Activated T-helper 17 cell treated with anti-CD3 and anti-CD28 coated beads, Interleukin-2, amount 50 U/mL, for 72 hours (primary cell): Measurements from ENCODE around the gene PLA2G4A. TPM values are rescaled to one million over a fixed set of nuclear protein-coding genes. Genes with fewer than 3 reads are reported as not detected.

ENCODE experiments used
- ATAC-seq: fragments of 150-1000 bp; cut with Tn5 transposase; replicated peaks from 2 replicates; pipeline ENCODE4 v1.10.0; 2021; ENCODE audit warnings: mild to moderate bottlenecking, moderate library complexity
- H3K27ac Mint-ChIP-seq: one replicate; pipeline ENCODE4 v1.8.0; 2022; ENCODE audit warnings: mixed read lengths
- H3K27me3 Mint-ChIP-seq: one replicate; pipeline ENCODE4 v1.8.0; 2022; ENCODE audit warnings: mixed read lengths
- H3K36me3 Mint-ChIP-seq: one replicate; pipeline ENCODE4 v1.8.0; 2022; ENCODE audit warnings: low read depth, mild to moderate bottlenecking, mixed read lengths
- H3K4me1 Mint-ChIP-seq: one replicate; pipeline ENCODE4 v1.8.0; 2022; ENCODE audit warnings: mixed read lengths
- H3K4me3 Mint-ChIP-seq: one replicate; pipeline ENCODE4 v1.8.0; 2022; ENCODE audit warnings: mild to moderate bottlenecking, mixed read lengths
- H3K9me3 Mint-ChIP-seq: one replicate; pipeline ENCODE4 v1.8.0; 2022; ENCODE audit warnings: mixed read lengths
- total RNA-seq, 2 donors: library from RNA; stranded (reverse); gene quantifications; one replicate each; pipeline ENCODE4 v1.2.3, GENCODE V29; 2022

Gene PLA2G4A
- total RNA-seq, 2 donors from 2014 or later = 0.22 to 0.40 TPM

DNA sequence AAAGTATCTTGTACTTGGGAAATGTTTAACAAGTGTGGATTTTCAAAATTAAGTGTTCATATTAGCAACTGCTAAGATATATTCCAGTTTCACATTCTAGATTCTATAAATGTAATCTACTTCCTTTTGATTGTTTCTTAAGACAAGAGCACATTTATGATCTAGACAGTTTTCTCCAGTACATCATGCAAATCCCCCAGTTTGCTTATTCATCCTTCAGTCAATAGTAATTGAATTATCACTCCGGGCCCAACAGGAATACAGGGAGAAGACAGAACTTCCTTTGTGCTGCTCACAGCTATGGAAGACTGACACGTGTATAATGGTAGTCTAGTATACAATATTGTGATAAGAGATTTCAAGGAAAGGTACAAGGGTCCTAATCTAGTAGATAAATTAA is 14.5 kb downstream of the PLA2G4A start:
- Mint-ChIP-seq H3K36me3 (no peaks in the 10 kb centered on the region), H3K4me3 (no peak overlapping the region), H3K4me1 (no peaks in the 10 kb centered on the region), H3K27ac (no peak overlapping the region), H3K9me3 (no peaks in the 10 kb centered on the region), H3K27me3 (peaks cover 13% of the 10 kb centered on the region)
- ATAC-seq = no peak

DNA sequence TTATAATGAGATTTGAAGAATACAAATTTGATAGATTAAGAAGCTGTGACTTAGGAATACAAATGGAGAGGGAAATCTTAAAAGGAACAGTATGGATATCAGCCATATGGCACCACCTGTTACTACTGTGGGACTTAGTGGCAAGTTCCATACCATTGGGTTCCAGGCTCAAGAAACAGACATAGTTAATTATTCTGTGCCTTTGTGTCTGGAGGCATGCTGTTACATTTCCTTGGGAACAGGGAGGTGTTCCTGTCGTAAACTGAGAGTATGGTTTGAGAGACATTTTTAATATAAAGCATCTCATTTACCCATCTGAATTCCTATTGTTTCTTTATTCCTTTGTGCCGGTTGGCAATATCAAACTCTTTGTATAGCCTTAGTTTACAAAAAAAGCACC is 15.2 kb downstream of the PLA2G4A start:
- Mint-ChIP-seq H3K4me3 (no peak overlapping the region), H3K36me3 (no peaks in the 10 kb centered on the region), H3K9me3 (no peaks in the 10 kb centered on the region), H3K4me1 (no peaks in the 10 kb centered on the region), H3K27ac (no peak overlapping the region), H3K27me3 (peaks cover 13% of the 10 kb centered on the region)
- no peak for ATAC-seq

- Mint-ChIP-seq H3K36me3 (no peaks in the 10 kb centered on the region), H3K9me3 (no peaks in the 10 kb centered on the region), H3K4me1 (no peaks in the 10 kb centered on the region), H3K27ac (no peak overlapping the region), H3K4me3 (no peak overlapping the region), H3K27me3 (peaks cover 18% of the 10 kb centered on the region)
- ATAC-seq = no peak
These were observed 16.9 kb downstream of the PLA2G4A start for GRCh38 chr1:186845576-186846210.

DNA sequence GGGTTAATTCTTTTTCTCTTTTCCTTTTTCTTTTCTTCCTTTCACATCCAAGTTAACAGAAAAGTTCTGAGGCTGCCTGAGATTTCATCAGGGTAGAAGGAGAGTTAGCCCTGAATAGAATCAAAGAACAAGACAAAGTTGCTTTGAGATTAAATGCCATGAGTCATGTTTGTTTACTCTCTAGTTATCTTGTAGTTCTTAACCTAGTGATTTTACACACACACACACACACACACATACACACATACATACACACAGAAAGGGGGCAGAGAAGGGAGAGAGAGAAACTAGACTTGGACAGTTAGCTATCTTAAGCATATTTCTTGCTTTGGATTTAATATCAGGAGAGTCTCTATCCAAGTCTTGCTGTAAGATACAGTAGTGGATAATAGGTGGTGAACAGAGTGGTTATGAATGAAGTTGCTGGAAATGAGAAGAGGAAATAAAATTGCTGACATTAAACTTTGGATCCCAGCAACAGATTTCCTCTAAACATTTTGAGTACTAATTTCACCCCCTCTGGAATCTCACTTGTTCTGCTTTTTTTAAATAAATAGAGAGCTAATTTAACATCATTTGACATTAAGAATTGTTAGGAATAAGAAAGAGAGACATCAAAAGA is 19.9 kb downstream of the PLA2G4A start:
- Mint-ChIP-seq H3K27ac (no peak overlapping the region), H3K27me3 (peaks cover 13% of the 10 kb centered on the region), H3K9me3 (no peaks in the 10 kb centered on the region), H3K36me3 (no peaks in the 10 kb centered on the region), H3K4me3 (no peak overlapping the region), H3K4me1 (no peaks in the 10 kb centered on the region)
- ATAC-seq = no peak

DNA sequence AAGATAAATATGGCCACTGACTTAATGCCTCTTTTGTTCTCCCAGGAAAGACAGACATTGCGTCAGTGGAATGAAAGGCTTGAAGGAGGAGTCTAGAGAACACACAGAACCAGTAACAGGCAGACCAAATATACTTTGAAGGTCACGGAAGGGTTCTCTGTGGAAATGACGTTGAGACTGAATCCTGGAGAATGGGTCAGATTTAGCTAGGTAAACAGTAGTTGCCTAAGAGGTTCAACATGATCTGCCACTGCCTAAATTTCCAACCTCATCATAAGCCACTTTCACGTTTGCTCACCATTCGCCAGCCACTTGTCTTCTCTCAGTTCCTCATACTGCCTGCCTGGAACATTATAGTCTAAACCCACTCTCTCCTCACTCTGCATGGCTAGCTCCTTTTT is 20.5 kb downstream of the PLA2G4A start:
- H3K27ac Mint-ChIP-seq = no peak overlapping the region
- H3K36me3 Mint-ChIP-seq = no peaks in the 10 kb centered on the region
- peaks cover 13% of the 10 kb centered on the region for H3K27me3 Mint-ChIP-seq
- ATAC-seq = no peak
- no peak overlapping the region for H3K4me3 Mint-ChIP-seq
- no peaks in the 10 kb centered on the region for H3K4me1 Mint-ChIP-seq
- no peaks in the 10 kb centered on the region for H3K9me3 Mint-ChIP-seq

DNA sequence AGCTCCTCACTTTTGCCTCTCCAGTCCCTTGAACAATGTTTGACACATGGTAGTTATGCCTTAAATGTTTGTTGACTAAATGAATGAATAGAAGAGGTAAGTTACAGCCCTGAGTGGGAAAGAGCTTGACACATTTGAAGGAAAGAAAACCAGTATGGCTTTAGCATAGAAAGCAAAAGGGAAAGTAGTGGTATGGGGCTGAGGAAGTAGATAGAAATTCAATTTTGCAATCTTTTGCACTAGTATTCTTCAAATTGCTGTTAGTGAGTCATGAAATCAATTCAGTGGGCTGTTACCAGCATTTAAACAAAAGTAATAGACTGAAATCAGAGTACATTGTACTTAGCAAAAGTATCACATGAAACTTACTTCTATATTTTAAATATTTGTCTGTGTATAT is 21.1 kb downstream of the PLA2G4A start:
- ATAC-seq = no peak
- no peak overlapping the region for H3K27ac Mint-ChIP-seq

DNA sequence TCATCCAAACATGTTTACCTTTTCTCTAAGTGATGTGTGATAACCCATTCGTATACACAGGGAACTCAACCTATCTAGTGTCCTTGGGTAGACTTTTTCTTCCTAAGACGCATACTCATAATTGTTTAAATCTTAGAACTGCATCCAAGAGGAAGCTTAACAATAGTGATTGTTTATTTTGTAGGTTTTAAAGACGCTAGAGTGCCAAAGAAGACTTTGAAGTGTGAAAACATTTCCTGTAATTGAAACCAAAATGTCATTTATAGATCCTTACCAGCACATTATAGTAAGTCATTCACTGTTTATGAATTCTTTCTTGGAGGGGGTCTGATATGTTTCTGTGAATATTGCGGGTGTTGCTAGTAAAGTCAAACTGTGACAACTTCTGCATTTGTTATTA is 25.4 kb downstream of the PLA2G4A start:
- Mint-ChIP-seq H3K27ac (no peak overlapping the region), H3K9me3 (no peaks in the 10 kb centered on the region), H3K27me3 (peaks cover 5% of the 10 kb centered on the region), H3K4me1 (no peaks in the 10 kb centered on the region), H3K4me3 (no peak overlapping the region), H3K36me3 (no peaks in the 10 kb centered on the region)
- no peak for ATAC-seq

More for the DNA sequence above, 21.1 kb downstream of the PLA2G4A start:
- H3K4me1 Mint-ChIP-seq = no peaks in the 10 kb centered on the region
- no peaks in the 10 kb centered on the region for H3K36me3 Mint-ChIP-seq
- H3K27me3 Mint-ChIP-seq = peaks cover 13% of the 10 kb centered on the region
- no peak overlapping the region for H3K4me3 Mint-ChIP-seq
- no peaks in the 10 kb centered on the region for H3K9me3 Mint-ChIP-seq

DNA sequence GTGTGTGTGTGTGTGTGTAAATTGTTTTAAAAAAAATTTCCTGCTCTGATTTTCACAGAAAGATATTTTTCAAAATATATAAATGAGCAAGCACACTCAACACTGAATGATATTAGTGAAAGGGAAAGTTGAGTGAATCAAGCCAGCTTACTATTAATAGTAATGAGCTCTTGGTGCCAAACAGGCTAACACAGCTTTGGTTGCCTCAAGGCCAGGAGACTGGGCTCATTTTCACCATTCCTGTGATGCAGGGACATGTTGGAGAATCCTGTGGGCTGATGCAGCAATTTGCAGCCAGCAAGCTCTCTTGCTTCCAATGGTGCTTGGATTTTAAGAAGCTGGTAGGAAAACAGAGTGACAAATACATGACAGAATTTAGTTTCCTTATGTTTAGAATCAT is 30.2 kb downstream of the PLA2G4A start:
- ATAC-seq = no peak
- Mint-ChIP-seq H3K36me3 (no peaks in the 10 kb centered on the region), H3K4me1 (no peaks in the 10 kb centered on the region), H3K9me3 (no peaks in the 10 kb centered on the region), H3K4me3 (no peak overlapping the region), H3K27me3 (no peaks in the 10 kb centered on the region), H3K27ac (no peak overlapping the region)

GRCh38 chr1:186859995-186860394 is 31.2 kb downstream of the PLA2G4A start:
- Mint-ChIP-seq H3K4me1 (no peaks in the 10 kb centered on the region), H3K27me3 (no peaks in the 10 kb centered on the region), H3K4me3 (no peak overlapping the region), H3K27ac (no peak overlapping the region), H3K9me3 (no peaks in the 10 kb centered on the region), H3K36me3 (no peaks in the 10 kb centered on the region)
- ATAC-seq = no peak

DNA sequence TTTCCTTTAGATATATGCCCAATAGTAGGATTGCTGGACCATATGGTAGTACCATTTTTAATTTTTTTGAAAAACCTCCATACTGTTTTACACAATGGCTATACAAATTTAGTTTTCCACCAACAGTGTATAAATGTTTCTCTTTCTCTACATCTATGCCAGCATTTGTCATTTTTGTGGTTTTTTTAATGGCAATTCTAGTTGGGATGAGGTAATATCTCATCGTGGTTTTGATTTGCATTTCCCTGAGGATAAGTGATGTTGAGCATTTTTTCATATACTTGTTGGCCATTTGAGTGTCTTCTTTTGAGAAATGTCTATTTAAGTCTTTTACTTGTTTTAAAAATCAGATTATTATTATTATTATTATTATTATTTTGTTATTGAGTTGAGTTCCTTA is 35.5 kb downstream of the PLA2G4A start:
- H3K27me3 Mint-ChIP-seq = no peaks in the 10 kb centered on the region
- no peak overlapping the region for H3K4me3 Mint-ChIP-seq
- ATAC-seq = no peak
- H3K4me1 Mint-ChIP-seq = no peaks in the 10 kb centered on the region
- no peaks in the 10 kb centered on the region for H3K9me3 Mint-ChIP-seq
- no peak overlapping the region for H3K27ac Mint-ChIP-seq
- H3K36me3 Mint-ChIP-seq = no peaks in the 10 kb centered on the region

DNA sequence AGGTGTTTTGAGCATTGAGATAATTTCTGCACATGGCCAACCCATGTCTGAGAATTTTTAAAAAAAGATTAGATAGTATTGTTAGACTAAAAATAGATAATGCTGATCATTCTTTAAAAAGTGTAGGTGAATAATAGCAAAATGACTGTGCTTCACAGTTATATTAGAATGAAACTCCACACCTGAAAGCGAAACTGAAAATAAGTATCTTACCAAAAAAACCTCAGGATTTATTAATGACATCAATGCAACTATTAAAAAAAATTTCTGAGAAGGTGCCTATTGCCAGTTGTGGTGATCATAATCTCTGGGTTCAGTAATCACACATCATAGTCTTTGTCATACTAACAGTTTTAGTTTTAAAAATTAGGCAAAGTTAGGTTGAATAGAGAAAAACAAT is 36.5 kb downstream of the PLA2G4A start:
- Mint-ChIP-seq H3K4me1 (no peaks in the 10 kb centered on the region), H3K27ac (no peak overlapping the region), H3K9me3 (no peaks in the 10 kb centered on the region), H3K27me3 (no peaks in the 10 kb centered on the region), H3K4me3 (no peak overlapping the region), H3K36me3 (no peaks in the 10 kb centered on the region)
- no peak for ATAC-seq

DNA sequence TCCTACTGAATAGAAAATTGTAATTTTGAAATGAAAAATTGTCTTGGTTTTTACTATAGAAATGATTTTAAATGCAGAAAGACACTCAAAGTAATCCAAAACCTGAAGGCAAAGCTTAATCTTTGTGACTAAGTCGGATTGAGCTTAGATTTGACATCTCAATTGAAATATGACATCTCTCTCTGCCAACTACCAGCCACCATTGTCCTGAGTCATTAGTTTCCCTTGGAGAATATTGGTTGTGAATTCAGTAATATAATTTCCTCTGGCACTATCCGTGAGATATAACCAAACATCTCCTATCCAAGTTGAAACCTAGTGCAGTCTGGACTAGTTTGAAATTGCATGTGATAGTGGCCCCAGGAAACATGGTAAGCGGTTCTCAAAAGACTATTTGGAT is 37.1 kb downstream of the PLA2G4A start:
- Mint-ChIP-seq H3K9me3 (no peaks in the 10 kb centered on the region), H3K4me1 (no peaks in the 10 kb centered on the region), H3K27ac (no peak overlapping the region), H3K27me3 (no peaks in the 10 kb centered on the region), H3K36me3 (no peaks in the 10 kb centered on the region), H3K4me3 (no peak overlapping the region)
- peak; percentile 39 for ATAC-seq

- Mint-ChIP-seq H3K36me3 (no peaks in the 10 kb centered on the region), H3K9me3 (no peaks in the 10 kb centered on the region), H3K4me3 (no peak overlapping the region), H3K4me1 (no peaks in the 10 kb centered on the region), H3K27me3 (no peaks in the 10 kb centered on the region), H3K27ac (no peak overlapping the region)
- ATAC-seq = no peak
These were observed 40.9 kb downstream of the PLA2G4A start for GRCh38 chr1:186869526-186870228.

DNA sequence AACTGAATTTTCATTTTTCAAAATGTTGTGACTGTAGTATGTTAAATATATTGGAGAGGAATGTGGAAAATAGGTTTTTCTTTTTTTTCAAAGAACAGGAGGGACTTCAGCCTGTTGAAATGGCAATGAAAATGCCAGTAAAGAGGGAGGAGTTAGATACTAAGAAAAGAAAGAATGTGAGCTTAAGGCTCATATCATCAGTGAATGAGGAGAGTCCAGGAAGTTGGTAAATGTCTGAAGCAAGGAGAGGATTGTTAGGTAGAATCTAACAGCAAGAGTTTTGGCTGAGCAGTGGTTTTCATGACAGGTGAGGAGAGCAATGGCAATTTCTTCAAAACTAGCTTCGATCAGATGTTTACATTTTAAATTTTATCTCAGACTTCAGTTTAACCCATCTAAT is 43.0 kb downstream of the PLA2G4A start:
- Mint-ChIP-seq H3K27ac (no peak overlapping the region), H3K4me3 (no peak overlapping the region), H3K9me3 (no peaks in the 10 kb centered on the region), H3K4me1 (no peaks in the 10 kb centered on the region), H3K27me3 (no peaks in the 10 kb centered on the region), H3K36me3 (no peaks in the 10 kb centered on the region)
- no peak for ATAC-seq

GRCh38 chr1:186872291-186872690 is 43.5 kb downstream of the PLA2G4A start:
- Mint-ChIP-seq H3K4me1 (no peaks in the 10 kb centered on the region), H3K4me3 (no peak overlapping the region), H3K36me3 (no peaks in the 10 kb centered on the region), H3K27ac (no peak overlapping the region), H3K9me3 (no peaks in the 10 kb centered on the region), H3K27me3 (no peaks in the 10 kb centered on the region)
- no peak for ATAC-seq
